Bronchial smooth muscle cell (primary cell): Measurements from ENCODE around the gene PHF8. TPM values are rescaled to one million over a fixed set of nuclear protein-coding genes. Genes with fewer than 3 reads are reported as not detected.

Experiments
- total RNA-seq: library from RNA; depleted of rRNA; stranded (reverse); fragments of >200 nt; gene quantifications from 2 replicates; pipeline ENCODE4 v1.2.1, GENCODE V29; 2014

The PHF8 gene
- 9.8 and 11.8 TPM in 2 replicates for total RNA-seq

DNA sequence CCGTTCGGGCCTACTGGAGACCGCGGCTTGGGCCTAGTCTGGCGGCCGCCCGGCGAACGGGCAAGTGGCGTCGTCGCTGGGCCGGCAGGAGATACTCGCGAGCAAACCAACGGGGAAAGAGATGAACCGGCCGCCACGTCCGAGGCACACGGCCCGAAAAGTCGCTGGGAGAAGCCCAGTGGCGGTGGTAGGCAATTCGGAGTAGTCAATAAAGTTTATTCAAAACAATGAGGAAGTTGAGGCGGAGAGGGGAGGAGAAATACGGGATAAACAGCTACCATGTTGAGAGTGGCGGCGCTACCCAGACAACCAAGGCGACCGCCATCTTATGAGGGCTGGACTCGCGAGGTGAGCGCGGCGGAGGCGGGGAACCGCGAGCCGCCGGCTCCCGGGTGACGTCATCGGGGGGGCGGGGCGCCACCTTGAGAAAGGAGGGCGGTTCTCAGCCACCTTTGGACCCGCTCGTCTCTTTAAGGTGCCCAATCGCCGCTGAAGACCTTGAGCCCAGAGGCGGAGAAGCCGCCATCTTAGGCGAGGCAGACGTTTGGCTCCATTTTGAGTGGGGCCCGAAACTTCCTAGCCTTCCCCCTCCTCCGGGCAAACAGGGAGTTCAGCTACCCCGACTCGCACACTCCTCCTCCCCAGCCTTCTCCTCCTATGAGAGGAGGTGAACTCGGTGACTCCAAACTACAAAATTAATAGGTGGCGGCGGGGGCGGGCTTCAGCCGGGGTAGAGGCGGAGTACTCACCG lies at the start of gene PHF8:
Gene PHF8 (minus strand): TSS at position 348 of the 751 bp plus-strand sequence. CDS start 1,745 bp downstream, outside the sequence.

Other genes with a start within 250 kb of the PHF8 start
- gene FAM120C, start 138.8 kb upstream of the PHF8 start, total RNA-seq = 2.6 and 4.6 TPM in 2 replicates